NCI-H526 (cell line): ENCODE measurements around the gene BPIFA3.
"Not testable (repeated sequence)": the region's sequence is repeated elsewhere in the genome, so short reads cannot be mapped to it uniquely, and the experiment has no call there.

Experiments
- DNase-seq, 2 experiments: peaks; one replicate each; lab custom pipeline; 2025; lab: John Stamatoyannopoulos, UW

BPIFA3 gene

GRCh38 chr20:33217052-33217451, at the start of gene BPIFA3:
Gene BPIFA3, plus strand, starts transcription at chr20:33217352. Its CDS starts 185 bp downstream, at chr20:33217537.
- no peak for DNase-seq

GRCh38 chr20:33167859-33168258, 49.3 kb upstream of the BPIFA3 start, which contains the start of gene BPIFA2:
Gene BPIFA2, plus strand, starts transcription at chr20:33168159. Its CDS starts 987 bp downstream, at chr20:33169146.
- DNase-seq = no peak

GRCh38 chr20:33169176-33169794, 47.9 kb upstream of the BPIFA3 start:
- DNase-seq = peak in 1 of 2 experiments; percentile 44

DNA sequence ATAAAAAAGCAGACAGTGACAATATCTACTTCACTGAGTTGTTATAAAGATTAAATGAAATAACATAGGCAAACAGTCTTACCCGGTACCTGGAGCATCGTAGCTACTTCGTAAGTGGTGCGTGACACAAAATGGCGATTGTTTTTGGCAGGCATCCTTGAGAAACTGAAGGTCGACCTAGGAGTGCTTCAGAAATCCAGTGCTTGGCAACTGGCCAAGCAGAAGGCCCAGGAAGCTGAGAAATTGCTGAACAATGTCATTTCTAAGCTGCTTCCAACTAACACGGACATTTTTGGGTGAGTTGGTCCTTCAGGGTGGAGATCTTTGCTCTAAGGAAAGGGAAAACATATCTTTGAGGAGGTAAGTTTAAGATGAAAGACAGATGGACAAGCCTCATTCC, 44.4 kb upstream of the BPIFA3 start:
- no peak for DNase-seq

DNA sequence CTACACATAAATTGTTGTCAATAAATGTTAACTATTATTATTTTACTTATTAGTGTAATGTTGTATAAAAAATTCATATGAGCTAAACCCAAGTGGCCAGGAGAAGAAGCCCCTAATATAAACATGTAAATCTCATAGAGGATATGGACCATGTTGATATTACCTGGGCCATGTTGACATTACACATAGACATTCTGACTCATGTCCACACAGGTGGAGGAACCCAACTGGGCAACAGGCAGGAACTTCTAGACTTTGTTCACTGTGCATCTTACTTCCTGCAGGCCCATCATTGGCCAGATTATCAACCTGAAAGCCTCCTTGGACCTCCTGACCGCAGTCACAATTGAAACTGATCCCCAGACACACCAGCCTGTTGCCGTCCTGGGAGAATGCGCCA, 42.0 kb upstream of the BPIFA3 start:
- DNase-seq = no peak

DNA sequence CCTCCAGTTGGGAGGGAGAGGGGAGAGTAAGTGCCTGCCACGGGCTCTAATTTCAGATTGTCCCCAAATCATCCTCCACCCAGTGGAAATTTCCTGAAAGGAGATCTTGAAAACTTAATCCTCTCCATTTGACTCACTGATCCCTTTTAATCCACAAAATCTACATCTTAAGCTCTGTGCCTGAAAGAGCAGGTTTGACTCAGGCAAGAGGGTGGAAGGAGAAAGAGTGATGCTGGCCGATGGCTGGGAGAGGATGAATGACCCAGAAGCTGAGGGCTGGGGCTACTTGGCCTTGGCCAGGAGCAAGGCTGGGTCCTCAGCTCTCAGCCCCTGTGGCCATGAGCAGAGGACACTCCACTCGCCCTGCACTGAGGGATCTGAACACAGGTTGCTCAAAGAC, 41.1 kb upstream of the BPIFA3 start:
- no peak for DNase-seq

DNA sequence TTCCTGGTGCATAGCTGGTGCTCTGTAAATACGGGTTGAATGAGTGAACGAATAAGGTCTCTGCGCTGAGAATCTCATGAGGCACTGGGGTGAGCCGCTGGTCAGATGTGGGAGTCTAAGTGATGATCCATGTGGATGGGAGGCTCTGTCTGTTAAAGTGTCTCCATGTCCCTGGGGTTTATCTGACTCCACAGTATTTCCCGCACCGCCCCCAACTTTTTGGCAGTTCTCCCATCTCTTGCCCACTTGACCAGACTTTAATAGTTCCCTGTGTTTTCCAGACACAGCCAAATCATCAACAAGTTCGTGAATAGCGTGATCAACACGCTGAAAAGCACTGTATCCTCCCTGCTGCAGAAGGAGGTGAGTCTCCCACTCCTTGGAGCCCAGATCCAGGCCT, 39.3 kb upstream of the BPIFA3 start:
- no peak for DNase-seq

DNA sequence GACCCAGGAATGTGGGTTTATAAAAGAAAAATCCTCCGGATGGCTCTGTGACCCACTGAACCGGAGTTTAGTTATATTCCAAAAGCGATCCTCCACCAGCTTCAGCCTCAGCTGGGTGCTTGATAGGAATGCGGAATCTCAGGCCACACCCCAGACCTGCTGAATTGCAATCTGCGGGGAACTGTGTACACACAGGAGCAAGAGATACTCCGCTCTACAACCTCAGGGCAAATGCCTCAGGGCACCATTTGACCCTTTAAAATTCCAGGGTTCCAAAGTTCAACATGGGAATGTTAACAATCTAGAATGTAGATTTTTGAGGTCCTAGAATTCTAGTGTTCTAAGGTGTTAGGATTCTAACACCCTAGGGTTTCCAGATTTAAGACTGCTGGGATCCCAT, 38.4 kb upstream of the BPIFA3 start:
- no peak for DNase-seq

GRCh38 chr20:33180169-33180568, 37.0 kb upstream of the BPIFA3 start:
- DNase-seq = no peak

DNA sequence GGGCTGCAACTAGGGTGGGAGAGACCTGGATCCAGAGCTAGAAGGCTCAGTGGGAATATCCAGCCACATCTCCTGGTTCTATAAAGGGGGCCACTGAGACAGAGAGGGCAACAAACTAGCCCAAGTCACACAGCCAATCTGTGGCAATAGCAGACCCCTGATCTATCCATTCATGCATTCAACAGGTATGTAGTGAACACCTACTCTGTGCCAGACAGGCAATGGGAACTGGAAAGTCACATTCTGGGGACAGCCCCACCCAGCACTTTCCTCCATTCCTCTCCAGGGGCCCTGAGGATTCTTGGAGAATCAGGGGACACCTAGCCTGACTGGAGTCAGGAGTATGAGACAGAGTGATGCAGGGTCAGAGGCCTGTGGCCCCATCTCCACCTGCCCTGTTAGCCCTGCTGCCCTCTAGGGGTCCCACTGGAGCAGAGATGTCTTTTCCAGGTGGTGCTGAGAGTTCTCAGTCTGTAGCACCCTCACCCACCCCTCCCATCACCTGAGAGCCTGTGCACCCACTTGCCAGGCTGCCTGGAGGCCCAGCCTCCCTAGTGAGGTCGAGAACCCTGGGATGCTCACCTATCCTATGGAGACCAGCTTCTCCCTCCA, 35.6 kb upstream of the BPIFA3 start:
- peak in 1 of 2 experiments; percentile 16 for DNase-seq

DNA sequence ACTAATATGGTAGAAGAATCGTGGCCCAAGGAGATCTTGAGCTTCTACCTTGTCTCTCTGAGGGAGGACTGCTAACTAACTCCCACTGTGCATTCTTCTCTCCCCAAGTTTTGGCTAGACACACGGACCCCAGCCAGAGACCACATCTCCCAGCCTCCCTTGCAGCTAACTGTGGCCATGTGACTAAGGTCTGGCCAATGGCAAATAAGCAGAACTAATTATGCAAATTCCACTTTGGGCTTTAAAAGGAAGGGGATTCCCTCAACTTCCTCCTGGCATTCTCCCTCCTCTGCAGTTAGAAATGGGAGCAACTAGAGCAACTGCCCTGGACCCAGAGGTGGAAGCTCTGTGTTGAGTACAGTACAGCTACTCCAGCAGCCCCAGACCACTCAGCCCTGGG, 33.8 kb upstream of the BPIFA3 start:
- DNase-seq = no peak

DNA sequence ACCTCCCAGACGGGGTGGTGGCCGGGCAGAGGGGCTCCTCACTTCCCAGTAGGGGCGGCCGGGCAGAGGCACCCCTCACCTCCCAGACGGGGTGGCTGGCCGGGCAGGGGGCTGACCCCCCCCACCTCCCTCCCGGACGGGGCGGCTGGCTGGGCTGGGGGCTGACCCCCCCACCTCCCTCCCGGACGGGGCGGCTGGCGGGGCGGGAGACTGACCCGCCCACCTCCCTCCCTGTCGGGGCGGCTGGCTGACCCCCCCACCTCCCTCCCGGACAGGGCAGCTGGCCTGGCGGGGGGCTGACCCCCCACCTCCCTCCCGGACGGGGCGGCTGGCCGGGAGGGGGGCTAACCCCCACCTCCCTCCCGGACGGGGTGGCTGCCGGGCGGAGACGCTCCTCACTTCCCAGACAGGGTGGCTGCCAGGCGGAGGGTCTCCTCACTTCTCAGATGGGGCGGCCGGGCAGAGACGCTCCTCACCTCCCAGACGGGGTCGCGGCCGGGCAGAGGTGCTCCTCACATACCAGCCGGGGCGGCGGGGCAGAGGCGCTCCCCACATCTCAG, 32.0 kb upstream of the BPIFA3 start:
- not testable (repeated sequence) for DNase-seq

DNA sequence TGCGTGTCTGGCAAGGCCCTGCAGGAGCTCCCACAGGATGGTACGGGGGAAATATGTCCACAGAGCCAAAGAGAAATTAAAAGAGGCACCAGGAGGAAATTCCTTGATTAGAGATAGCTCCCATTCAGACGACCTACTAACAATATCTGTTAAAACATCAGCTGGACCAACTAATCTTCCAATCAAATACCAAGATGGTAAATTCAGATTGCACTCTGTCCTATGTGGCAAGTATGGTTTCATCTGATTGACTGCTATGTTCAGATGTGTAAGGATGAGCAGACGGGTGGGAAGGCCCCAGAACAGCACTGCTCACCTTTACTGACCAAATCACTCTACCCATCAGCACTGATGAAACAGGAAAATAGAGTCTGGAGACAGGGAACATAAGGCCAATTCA, 29.7 kb upstream of the BPIFA3 start:
- DNase-seq = no peak

- DNase-seq = no peak
These were observed 28.7 kb upstream of the BPIFA3 start for GRCh38 chr20:33188421-33188820.

- no peak for DNase-seq
These were observed 25.7 kb upstream of the BPIFA3 start for GRCh38 chr20:33191484-33191883.

DNA sequence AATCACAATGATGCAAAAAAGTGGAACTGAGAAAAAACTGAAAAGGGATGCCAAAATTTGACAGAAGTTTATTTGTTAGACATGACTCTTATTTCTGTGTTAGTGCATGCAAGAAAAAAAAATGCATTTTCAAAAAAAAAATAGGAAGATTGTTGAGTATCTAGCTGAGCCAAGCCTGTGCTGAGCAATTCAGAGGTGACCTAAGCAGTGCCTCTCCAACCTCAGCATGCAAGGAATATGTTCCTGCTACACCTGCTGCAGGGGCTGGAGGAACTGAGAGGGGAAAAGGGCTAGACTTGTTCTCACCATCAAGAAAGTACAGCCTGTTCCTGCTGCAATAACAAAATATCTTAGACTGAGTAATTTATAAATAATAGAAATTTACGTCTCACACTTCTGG, 25.2 kb upstream of the BPIFA3 start:
- no peak for DNase-seq

GRCh38 chr20:33192912-33193501, 24.1 kb upstream of the BPIFA3 start:
- peak in 1 of 2 experiments; percentile 27 for DNase-seq

GRCh38 chr20:33199026-33199425, 18.1 kb upstream of the BPIFA3 start:
- no peak for DNase-seq

GRCh38 chr20:33202451-33202850, 14.7 kb upstream of the BPIFA3 start:
- no peak for DNase-seq

- DNase-seq = no peak
These were observed 13.7 kb upstream of the BPIFA3 start for GRCh38 chr20:33203444-33203843.

DNA sequence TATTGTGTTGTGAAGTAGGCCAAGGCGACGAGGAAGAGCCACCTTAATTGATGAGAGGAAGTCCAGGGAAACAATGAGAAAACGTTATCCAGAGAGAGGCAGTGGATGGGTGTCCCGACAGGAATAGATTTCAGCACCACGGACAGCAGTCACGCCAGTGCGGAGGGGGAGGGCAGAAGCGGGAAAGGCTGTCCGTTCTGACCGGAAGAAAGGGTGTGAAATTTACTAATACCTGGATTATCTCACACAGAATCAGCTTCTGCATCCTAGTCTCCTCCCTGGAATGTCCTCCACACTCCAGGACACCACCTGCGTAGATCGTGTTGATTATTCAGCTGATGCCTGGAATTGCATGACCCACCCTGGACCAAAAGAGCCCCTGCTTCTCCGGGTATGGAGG, 7.4 kb upstream of the BPIFA3 start:
- no peak for DNase-seq

DNA sequence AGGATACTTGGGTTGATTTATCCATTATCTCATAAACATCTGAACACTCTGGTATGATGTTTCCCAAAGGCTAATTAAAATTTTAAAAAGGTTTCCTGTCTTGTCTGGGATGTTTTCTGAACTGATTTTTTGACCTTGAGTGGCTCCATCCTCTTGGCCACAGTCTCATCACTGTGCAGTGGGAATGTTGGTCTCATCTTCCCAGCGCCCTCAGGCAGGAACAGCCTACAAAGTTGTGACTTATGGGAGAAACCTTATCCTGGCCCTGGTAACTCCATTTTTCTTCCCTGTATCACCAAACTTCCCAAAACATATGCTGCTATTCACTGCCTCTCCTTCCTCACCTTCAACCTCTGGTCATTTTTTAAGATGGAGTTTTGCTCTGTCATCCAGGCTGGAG, 6.8 kb upstream of the BPIFA3 start:
- no peak for DNase-seq

DNA sequence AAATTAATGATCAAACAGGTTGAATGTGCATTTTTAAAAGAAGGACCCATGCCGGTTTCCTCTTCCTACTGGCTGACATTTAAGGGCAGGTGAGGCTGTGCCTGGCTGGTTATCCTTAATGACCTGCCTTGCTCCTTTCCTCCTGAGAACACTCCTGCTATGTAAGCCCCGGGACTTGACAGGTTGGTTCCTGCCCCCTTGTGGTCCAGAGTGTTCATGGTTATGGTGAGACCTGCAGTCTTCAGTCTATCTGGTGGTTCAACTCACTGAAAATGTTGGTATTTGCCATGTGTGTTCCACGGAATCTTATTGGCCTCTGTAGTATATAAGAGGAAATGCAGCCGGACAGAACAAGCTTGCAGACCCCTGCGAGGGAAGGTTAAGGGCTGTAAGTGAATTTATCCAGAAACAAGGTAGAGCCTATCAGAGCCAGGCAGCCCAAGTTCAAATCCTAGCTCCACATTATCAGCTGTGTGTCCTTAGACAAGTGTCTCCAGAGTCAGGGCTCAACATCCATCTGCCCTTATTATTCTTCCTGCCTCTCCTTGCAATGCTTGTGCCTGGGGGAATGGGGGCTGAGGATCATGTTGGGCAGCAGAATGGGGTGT, 5.2 kb upstream of the BPIFA3 start:
- DNase-seq = peak; percentile 81 to 93
